ENCODE measurements around the gene TAS1R3.

DNA sequence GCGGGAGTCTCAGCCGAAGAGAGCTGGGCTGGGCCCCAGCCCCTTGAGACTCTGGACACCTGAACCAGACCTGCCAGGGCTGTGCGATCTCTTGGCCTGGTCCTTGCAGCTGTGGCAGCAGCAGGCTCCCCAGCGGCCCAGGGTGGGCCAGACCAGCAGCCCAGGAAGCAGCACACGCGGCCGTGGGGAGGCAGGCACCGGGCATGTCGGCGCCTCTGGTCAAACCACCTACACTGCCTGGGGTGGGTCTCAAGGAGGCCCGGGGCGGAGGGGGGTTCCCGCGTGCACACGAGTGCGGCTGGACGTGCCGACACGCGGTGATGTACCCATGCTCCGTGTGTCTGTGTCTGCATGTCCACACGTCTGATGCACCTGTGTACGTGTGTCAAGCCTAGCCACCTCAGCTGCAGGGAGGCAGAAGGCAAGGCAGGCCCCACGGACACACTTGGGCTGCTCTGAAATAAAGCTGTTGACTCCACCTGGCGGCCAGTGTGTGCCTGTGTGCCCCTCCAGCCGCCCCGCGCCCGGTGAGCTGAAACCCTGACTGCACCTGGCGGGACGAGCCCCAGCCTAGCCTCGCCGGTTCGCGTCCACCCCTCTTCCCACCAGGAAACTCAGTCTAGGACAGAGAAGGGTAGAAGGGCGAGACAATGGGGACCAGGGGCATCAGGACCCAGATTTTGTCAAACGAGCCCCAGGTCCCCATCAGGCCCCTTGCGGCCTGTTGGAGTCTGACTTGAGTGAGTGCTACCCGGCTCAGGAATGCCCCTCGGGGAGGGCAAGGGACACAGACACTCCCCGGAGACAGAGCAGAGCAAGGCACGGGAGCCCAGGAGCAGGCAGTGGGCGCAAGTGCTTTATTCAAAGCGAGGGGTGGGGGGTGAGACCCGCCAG lies 39.3 kb upstream of the TAS1R3 start:
- TF ChIP-seq, protein P1, sequence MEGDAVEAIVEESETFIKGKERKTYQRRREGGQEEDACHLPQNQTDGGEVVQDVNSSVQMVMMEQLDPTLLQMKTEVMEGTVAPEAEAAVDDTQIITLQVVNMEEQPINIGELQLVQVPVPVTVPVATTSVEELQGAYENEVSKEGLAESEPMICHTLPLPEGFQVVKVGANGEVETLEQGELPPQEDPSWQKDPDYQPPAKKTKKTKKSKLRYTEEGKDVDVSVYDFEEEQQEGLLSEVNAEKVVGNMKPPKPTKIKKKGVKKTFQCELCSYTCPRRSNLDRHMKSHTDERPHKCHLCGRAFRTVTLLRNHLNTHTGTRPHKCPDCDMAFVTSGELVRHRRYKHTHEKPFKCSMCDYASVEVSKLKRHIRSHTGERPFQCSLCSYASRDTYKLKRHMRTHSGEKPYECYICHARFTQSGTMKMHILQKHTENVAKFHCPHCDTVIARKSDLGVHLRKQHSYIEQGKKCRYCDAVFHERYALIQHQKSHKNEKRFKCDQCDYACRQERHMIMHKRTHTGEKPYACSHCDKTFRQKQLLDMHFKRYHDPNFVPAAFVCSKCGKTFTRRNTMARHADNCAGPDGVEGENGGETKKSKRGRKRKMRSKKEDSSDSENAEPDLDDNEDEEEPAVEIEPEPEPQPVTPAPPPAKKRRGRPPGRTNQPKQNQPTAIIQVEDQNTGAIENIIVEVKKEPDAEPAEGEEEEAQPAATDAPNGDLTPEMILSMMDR (IDR thresholded peaks at IDR 0.05), result peak; percentile 60 to 90 (median 84)
- no peak for TF ChIP-seq POLR2A (IDR thresholded peaks at IDR 0.05)
